GM19463 (cell line): ENCODE measurements around the gene LRRC17.

ENCODE experiments used
- ATAC-seq: cut with Tn5 transposase; IDR thresholded peaks from one replicate; pipeline ENCODE4 v1.9.1; 2021; ENCODE audit warnings: mild to moderate bottlenecking, moderate library complexity; ENCODE audit not compliant: unreplicated experiment

LRRC17 gene

GRCh38 chr7:102983602-102984001 lies 70.8 kb downstream of the LRRC17 start:
- ATAC-seq: no peak

DNA sequence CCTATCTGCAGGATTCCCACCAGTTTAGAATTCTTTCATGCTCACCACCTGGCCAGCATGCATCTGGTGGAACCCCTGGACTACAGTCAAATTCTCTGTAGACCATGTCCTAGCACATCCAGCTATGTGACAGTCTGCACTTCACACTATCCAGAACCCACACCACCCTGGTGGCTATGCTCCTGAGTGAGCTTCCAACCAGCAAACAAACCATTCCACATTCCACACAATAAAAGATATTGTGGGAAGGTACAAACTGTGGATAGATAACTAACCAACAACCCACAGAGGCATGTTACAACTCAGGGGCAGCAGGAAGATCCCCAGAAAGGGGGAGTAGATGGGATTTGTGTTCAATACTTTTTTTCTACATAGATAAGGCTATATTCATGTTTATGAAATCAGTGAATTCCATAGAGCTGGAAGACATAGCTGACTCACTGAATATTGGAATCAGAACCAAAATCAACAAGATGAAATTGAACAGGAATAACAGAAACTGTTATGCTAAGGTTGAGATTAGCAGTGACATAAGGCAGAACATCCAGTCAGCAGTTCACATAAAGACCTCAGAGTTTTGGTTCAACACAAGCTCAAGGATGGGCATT lies 72.5 kb downstream of the LRRC17 start:
- no peak for ATAC-seq

DNA sequence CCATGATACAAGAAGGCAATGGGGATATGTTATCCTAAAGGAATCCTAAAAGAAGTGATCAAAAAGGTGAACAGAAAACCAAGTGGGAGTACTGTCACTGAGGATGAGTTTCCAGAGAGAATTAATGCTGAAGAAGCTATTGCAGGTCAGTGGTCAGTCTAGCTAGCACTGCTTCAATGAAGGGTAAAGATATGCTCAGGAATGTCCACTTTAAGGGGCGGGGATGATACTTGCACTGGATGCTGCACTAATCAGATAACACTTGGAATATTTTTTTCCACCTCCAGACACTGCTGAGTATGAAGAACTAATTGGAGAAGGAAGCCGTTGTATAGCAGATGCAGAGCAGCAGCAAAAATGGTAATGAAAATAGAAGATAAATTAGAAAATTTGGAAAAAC lies 75.3 kb downstream of the LRRC17 start:
- ATAC-seq: no peak

DNA sequence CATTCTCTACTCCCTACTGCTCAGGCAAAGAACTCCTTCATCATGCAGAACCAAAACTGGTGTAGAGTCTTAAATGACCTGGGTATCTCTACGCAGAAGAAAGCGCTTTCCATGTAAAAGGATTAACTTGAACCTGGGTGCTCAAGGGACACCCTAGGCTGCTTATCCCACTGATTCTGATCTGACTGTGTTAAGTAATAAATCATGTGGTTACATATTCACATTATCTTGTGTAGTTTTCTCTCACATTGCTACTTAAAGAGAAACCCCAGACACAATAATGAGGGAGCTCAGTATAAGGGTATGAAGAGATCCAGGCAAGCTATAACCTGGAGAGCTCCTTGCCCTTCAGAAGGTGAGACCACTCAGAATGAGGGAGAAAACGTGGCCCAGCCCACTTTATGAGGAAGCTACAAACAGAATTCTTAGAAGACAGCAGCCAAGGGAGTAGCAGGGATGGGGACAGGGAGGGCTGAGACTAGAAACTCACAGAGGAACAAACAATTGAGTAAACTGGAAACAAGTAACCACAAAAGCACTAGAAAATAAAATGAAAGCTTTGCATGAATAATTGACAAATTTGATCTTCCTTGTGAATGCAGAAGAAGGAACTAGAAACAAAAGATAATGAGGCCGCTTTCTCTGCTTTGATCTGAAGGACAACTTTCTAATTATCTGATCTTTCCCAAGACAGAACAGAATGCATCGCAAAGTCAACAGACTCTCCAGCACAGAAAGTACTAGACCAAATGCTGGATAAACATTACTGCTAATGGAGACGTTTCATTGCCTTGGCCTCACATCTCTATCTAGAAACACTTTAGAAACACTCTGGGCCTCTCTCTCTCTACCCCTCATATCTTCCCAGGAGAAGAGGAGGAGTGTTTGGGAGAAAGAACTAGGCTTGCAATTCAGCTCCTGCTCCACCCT lies 76.1 kb downstream of the LRRC17 start:
- no peak for ATAC-seq

- ATAC-seq: no peak
Observed at GRCh38 chr7:102990642-102991041, 77.8 kb downstream of the LRRC17 start.

GRCh38 chr7:102991077-102991539 lies 78.3 kb downstream of the LRRC17 start:
- ATAC-seq: no peak

DNA sequence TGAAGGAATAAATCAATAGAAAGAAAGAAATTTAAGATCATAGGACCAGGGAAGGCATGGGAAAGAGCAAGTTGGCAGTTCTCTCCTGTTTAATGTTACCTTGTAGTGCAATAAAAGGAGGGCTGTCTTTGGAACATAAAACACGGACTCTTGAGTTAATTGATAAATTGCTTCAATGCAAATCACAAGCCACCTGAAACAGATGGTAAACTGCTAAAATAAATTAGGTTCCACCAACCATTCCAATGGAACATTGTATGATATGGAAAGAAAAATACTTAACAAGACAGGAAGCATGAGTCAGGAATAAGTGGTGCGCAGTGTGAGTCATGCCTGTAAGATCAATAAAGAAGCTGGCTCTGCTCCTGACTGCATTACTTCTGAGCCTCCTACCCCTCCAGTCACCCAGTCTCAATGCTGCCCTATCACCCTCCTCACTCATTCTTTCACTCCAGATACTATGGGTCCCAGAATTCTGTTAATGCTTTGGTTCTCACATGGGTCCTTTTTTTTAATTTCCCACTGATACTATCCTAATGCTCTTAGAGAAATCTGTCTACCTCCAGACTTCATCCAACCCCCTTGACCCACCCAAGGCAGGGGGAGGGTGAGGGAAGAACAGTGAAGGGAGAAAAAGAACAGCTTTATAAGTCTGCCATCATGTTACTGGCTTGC lies 78.9 kb downstream of the LRRC17 start:
- ATAC-seq: no peak

- no peak for ATAC-seq
Observed at GRCh38 chr7:102992509-102992937, 79.7 kb downstream of the LRRC17 start.

GRCh38 chr7:102992938-102993717 lies 80.3 kb downstream of the LRRC17 start:
- no peak for ATAC-seq

GRCh38 chr7:102993718-102994029 lies 80.9 kb downstream of the LRRC17 start:
- no peak for ATAC-seq

- ATAC-seq: no peak
Observed at GRCh38 chr7:102994567-102994966, 81.8 kb downstream of the LRRC17 start.
